GM18520 (cell line): ENCODE results near the gene LLGL2.
"Not testable (repeated sequence)": the region's sequence is repeated elsewhere in the genome, so short reads cannot be mapped to it uniquely, and the experiment has no call there.

Source experiments
- ATAC-seq: cut with Tn5 transposase; IDR thresholded peaks from one replicate; pipeline ENCODE4 v1.9.1; 2021; ENCODE audit not compliant: unreplicated experiment

The LLGL2 gene

GRCh38 chr17:75524970-75525805, at the start of gene LLGL2:
Gene LLGL2, plus strand, starts transcription at chr17:75525697. Its CDS starts 17,730 bp downstream, at chr17:75543427.
- ATAC-seq, result peak; percentile 83

- no peak for ATAC-seq
Measured at GRCh38 chr17:75475851-75476250, 49.6 kb upstream of the LLGL2 start.

GRCh38 chr17:75476271-75476671, 49.2 kb upstream of the LLGL2 start:
- ATAC-seq, result no peak

- no peak for ATAC-seq
Measured at GRCh38 chr17:75476752-75477489, 48.6 kb upstream of the LLGL2 start.

- ATAC-seq, result not testable (repeated sequence)
Measured at GRCh38 chr17:75477490-75477862, 48.0 kb upstream of the LLGL2 start.

- ATAC-seq, result no peak
Measured at GRCh38 chr17:75478508-75478907, 47.0 kb upstream of the LLGL2 start.

- no peak for ATAC-seq
Measured at GRCh38 chr17:75480281-75480680, 45.2 kb upstream of the LLGL2 start.

GRCh38 chr17:75481194-75482068, 44.1 kb upstream of the LLGL2 start:
- ATAC-seq, result no peak

GRCh38 chr17:75482098-75482942, 43.2 kb upstream of the LLGL2 start:
- ATAC-seq, result no peak

GRCh38 chr17:75485688-75486087, 39.8 kb upstream of the LLGL2 start:
- no peak for ATAC-seq

GRCh38 chr17:75486151-75486550, 39.3 kb upstream of the LLGL2 start:
- ATAC-seq, result no peak

GRCh38 chr17:75486951-75487350, 38.5 kb upstream of the LLGL2 start:
- no peak for ATAC-seq

- no peak for ATAC-seq
Measured at GRCh38 chr17:75487351-75488070, 38.0 kb upstream of the LLGL2 start.

GRCh38 chr17:75488693-75489510, 36.6 kb upstream of the LLGL2 start:
- no peak for ATAC-seq

- no peak for ATAC-seq
Measured at GRCh38 chr17:75489511-75489955, 36.0 kb upstream of the LLGL2 start.

GRCh38 chr17:75490173-75490743, 35.2 kb upstream of the LLGL2 start:
- ATAC-seq, result no peak

GRCh38 chr17:75490953-75491649, 34.4 kb upstream of the LLGL2 start:
- ATAC-seq, result no peak

- ATAC-seq, result no peak
Measured at GRCh38 chr17:75491680-75492079, 33.8 kb upstream of the LLGL2 start.
